ENCODE results near the gene SMYD1.

SMYD1 gene

GRCh38 chr2:88092773-88093172 is 25.1 kb downstream of the SMYD1 start:
- no peak for DNase-seq (ENCODE audit: low read depth)
- no peak overlapping the region for H3K4me3 ChIP-seq (ENCODE audit: low read depth, low read length)
- no peak for TF ChIP-seq CTCF (IDR thresholded peaks at IDR 0.05; ENCODE audit: low read depth, low read length, missing control alignments)

- no peak for DNase-seq (ENCODE audit: low read depth)
- TF ChIP-seq CTCF (IDR thresholded peaks at IDR 0.05; ENCODE audit: low read depth, low read length, missing control alignments): no peak
- no peak overlapping the region for H3K4me3 ChIP-seq (ENCODE audit: low read depth, low read length)
These were observed 27.4 kb downstream of the SMYD1 start for GRCh38 chr2:88095022-88095421.

- DNase-seq (ENCODE audit: low read depth): no peak
- TF ChIP-seq CTCF (IDR thresholded peaks at IDR 0.05; ENCODE audit: low read depth, low read length, missing control alignments): no peak
- H3K4me3 ChIP-seq (ENCODE audit: low read depth, low read length): no peak overlapping the region
These were observed 29.1 kb downstream of the SMYD1 start for GRCh38 chr2:88096708-88097107.

- no peak overlapping the region for H3K4me3 ChIP-seq (ENCODE audit: low read depth, low read length)
- no peak for DNase-seq (ENCODE audit: low read depth)
- TF ChIP-seq CTCF (IDR thresholded peaks at IDR 0.05; ENCODE audit: low read depth, low read length, missing control alignments): no peak
These were observed 29.6 kb downstream of the SMYD1 start for GRCh38 chr2:88097192-88097591.

- H3K4me3 ChIP-seq (ENCODE audit: low read depth, low read length): no peak overlapping the region
- no peak for DNase-seq (ENCODE audit: low read depth)
- TF ChIP-seq CTCF (IDR thresholded peaks at IDR 0.05; ENCODE audit: low read depth, low read length, missing control alignments): no peak
These were observed 30.4 kb downstream of the SMYD1 start for GRCh38 chr2:88097891-88098557.

- no peak overlapping the region for H3K4me3 ChIP-seq (ENCODE audit: low read depth, low read length)
- DNase-seq (ENCODE audit: low read depth): no peak
- TF ChIP-seq CTCF (IDR thresholded peaks at IDR 0.05; ENCODE audit: low read depth, low read length, missing control alignments): no peak
These were observed 30.9 kb downstream of the SMYD1 start for GRCh38 chr2:88098558-88098900.

- no peak overlapping the region for H3K4me3 ChIP-seq (ENCODE audit: low read depth, low read length)
- no peak for DNase-seq (ENCODE audit: low read depth)
- TF ChIP-seq CTCF (IDR thresholded peaks at IDR 0.05; ENCODE audit: low read depth, low read length, missing control alignments): no peak
These were observed 32.3 kb downstream of the SMYD1 start for GRCh38 chr2:88099798-88100488.

Data from GM12864 (cell line).